RWPE2 (cell line): ENCODE measurements around the gene BRAT1.

Source experiments
- ATAC-seq: fragments of 200-7000 bp; cut with Tn5 transposase; 3 replicates; pipeline ENCODE4 v1.9.1; 2021; ENCODE audit warnings: low read depth
- DNase-seq: peaks from one replicate; pipeline ENCODE4 v3.0.0-alpha.2; 2020; ENCODE audit warnings: low spot score
- H3K27ac ChIP-seq: fragments of 450-650 bp; 2 replicates; pipeline ENCODE4 v1.5.1; 2017; ENCODE audit warnings: mild to moderate bottlenecking; ENCODE audit not compliant: poor library complexity, severe bottlenecking
- H3K27me3 ChIP-seq: fragments of 250-450 bp; sonication (Bioruptor Pico); 2 replicates; pipeline ENCODE4 v1.5.1; 2021; ENCODE audit warnings: mild to moderate bottlenecking, moderate library complexity; ENCODE audit not compliant: insufficient read depth, poor library complexity, severe bottlenecking
- H3K36me3 ChIP-seq: fragments of 250-450 bp; sonication (Bioruptor Pico); 2 replicates; pipeline ENCODE4 v1.5.1; 2020; ENCODE audit warnings: low read depth, mild to moderate bottlenecking, moderate library complexity
- H3K4me1 ChIP-seq: fragments of 250-450 bp; sonication (Bioruptor Pico); 2 replicates; pipeline ENCODE4 v1.5.1; 2021; ENCODE audit warnings: mild to moderate bottlenecking, moderate library complexity; ENCODE audit not compliant: insufficient read depth, poor library complexity, severe bottlenecking
- H3K4me3 ChIP-seq: fragments of 250-450 bp; sonication (Bioruptor Pico); 2 replicates; pipeline ENCODE4 v1.5.1; 2021; ENCODE audit warnings: mild to moderate bottlenecking, moderate library complexity; ENCODE audit not compliant: severe bottlenecking
- H3K9me3 ChIP-seq: fragments of 250-450 bp; sonication (Bioruptor Pico); 2 replicates; pipeline ENCODE4 v1.5.1; 2021; ENCODE audit warnings: mild to moderate bottlenecking, moderate library complexity; ENCODE audit not compliant: severe bottlenecking
- CTCF ChIP-seq: fragments of 450-650 bp; IDR thresholded peaks from one replicate; pipeline ENCODE4 v1.5.1; 2017; ENCODE audit warnings: mild to moderate bottlenecking, moderate library complexity; ENCODE audit not compliant: poor library complexity, severe bottlenecking

Gene BRAT1

GRCh38 chr7:2527505-2528467 lies 27.5 kb downstream of the BRAT1 start:
- peak overlapping the region; percentile 65 for H3K27ac ChIP-seq
- no peak overlapping the region for H3K4me3 ChIP-seq
- ATAC-seq (no peak), DNase-seq (peak; percentile 34)
- TF ChIP-seq CTCF = no peak
- H3K27me3 ChIP-seq = no peaks in the 10 kb centered on the region
- no peaks in the 10 kb centered on the region for H3K36me3 ChIP-seq
- H3K9me3 ChIP-seq = no peaks in the 10 kb centered on the region
- H3K4me1 ChIP-seq = peaks cover 58% of the 10 kb centered on the region

GRCh38 chr7:2526659-2527504 lies 28.4 kb downstream of the BRAT1 start:
- no peak for ATAC-seq
- Histone ChIP-seq H3K4me3 (no peak overlapping the region), H3K27me3 (no peaks in the 10 kb centered on the region), H3K9me3 (no peaks in the 10 kb centered on the region), H3K27ac (peak overlapping the region; percentile 65), H3K4me1 (peaks cover 67% of the 10 kb centered on the region), H3K36me3 (no peaks in the 10 kb centered on the region)
- no peak for DNase-seq
- no peak for TF ChIP-seq CTCF

- H3K4me1 ChIP-seq = peaks cover 65% of the 10 kb centered on the region
- no peak for TF ChIP-seq CTCF
- no peak overlapping the region for H3K4me3 ChIP-seq
- DNase-seq (no peak), ATAC-seq (no peak)
- H3K9me3 ChIP-seq = no peaks in the 10 kb centered on the region
- no peak overlapping the region for H3K27ac ChIP-seq
- no peaks in the 10 kb centered on the region for H3K36me3 ChIP-seq
- H3K27me3 ChIP-seq = no peaks in the 10 kb centered on the region
Measured at GRCh38 chr7:2525658-2526630, 29.4 kb downstream of the BRAT1 start.

GRCh38 chr7:2524808-2525657 lies 30.3 kb downstream of the BRAT1 start:
- peaks cover 59% of the 10 kb centered on the region for H3K4me1 ChIP-seq
- H3K27ac ChIP-seq = peak overlapping the region; percentile 95
- ATAC-seq = no peak

More at GRCh38 chr7:2524808-2525657, 30.3 kb downstream of the BRAT1 start:
- no peaks in the 10 kb centered on the region for H3K27me3 ChIP-seq
- DNase-seq = no peak
- H3K9me3 ChIP-seq = no peaks in the 10 kb centered on the region
- no peak overlapping the region for H3K4me3 ChIP-seq
- no peaks in the 10 kb centered on the region for H3K36me3 ChIP-seq
- no peak for TF ChIP-seq CTCF
